Spleen (tissue), 7 donors: ENCODE results near the gene CAPSL.

Experiments
- CTCF ChIP-seq, 11 experiments: fragments of 200-600 bp in 7 of 11; fragments of 450-650 bp in 4 of 11; sonication (generic) in 4 of 11; IDR thresholded peaks in 8 of 11; conservative IDR thresholded peaks in 3 of 11; 1 replicate in 7 of 11; 2 replicates in 4 of 11; pipeline versions ENCODE4 v1.4.0 to v1.8.0; 2016 to 2021; ENCODE audit warnings: antibody characterized with exemption in 11 of 11, inconsistent platforms in 4 of 11, mild to moderate bottlenecking in 1 of 11
- POLR2A ChIP-seq, 3 donors: fragments of 450-650 bp; IDR thresholded peaks; one replicate each; pipeline ENCODE4 v1.5.1; 2017; ENCODE audit warnings: antibody characterized with exemption in 3 of 3, mild to moderate bottlenecking in 1 of 3
- POLR2AphosphoS5 ChIP-seq, 3 donors: sonication (generic); formaldehyde crosslinking; IDR thresholded peaks; one replicate each; pipeline ENCODE4 v1.5.1; 2017; ENCODE audit warnings: antibody characterized with exemption in 3 of 3
- donor health status: DM: no; HTN: no; CAD: no; lungs with moderate emphysema.
- donor health status: DM: no; HTN: no; CAD: no.
- donor health status: DM: no; HTN: no; CAD: no.

- TF ChIP-seq CTCF (IDR thresholded peaks at IDR 0.05 in 8 of 11, conservative IDR thresholded peaks at IDR 0.05 in 3 of 11) = no peak
- no peak for TF ChIP-seq POLR2AphosphoS5 (IDR thresholded peaks at IDR 0.05)
- TF ChIP-seq POLR2A (IDR thresholded peaks at IDR 0.05) = no peak
Measured at GRCh38 chr5:35898952-35899660, 39.3 kb downstream of the CAPSL start.
